Ecto neural progenitor cell (in vitro differentiated cells): Measurements from ENCODE around the gene AP1M1.
A peak's percentile ranks its signal among the peaks of the same experiment; 100 is the strongest.
"Not testable (repeated sequence)": the region's sequence is repeated elsewhere in the genome, so short reads cannot be mapped to it uniquely, and the experiment has no call there.

ENCODE experiments used
- DNase-seq: peaks from one replicate; pipeline ENCODE4 v3.0.0-alpha.2; 2018; ENCODE audit warnings: low spot score

The AP1M1 gene

DNA sequence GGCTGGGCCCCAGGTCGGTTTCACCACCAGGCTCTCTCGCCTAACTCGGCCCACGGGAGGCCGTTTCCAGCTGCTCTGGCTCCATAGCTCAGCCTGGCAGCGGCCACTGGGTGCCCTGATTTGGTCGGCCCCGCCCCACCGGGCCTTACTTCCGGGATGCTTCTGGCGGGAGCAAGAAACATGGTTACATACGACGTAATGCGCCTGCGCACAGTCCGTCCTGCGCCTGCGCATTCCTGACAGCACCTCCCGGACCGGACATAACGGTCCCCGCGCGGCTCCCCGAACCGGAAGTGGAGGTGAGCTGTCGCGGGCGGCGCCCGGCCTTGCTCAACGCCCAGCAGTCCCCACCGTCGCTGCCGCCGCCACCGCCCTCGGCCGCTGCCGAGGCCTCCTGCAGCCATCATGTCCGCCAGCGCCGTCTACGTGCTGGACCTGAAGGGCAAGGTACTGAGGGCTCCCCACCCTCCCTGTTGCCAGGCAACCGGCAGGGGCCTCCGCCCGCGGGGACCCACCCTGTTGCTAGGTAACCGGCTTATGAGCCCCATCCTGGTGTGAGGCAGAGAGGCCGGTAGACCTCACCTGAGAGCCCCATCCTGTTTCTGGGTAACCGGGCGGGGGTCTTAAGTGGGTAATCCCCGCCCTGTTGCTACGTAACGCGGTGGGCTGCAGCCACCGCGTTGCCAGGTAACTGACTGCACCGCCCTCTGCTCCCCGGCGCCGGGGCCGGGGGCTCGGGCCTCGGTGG lies at the start of gene AP1M1:
Gene AP1M1, plus strand, starts transcription at position 290 of the 748 bp plus-strand sequence. Its CDS starts 116 bp downstream, at position 406.
- DNase-seq, result peak; percentile 98

DNA sequence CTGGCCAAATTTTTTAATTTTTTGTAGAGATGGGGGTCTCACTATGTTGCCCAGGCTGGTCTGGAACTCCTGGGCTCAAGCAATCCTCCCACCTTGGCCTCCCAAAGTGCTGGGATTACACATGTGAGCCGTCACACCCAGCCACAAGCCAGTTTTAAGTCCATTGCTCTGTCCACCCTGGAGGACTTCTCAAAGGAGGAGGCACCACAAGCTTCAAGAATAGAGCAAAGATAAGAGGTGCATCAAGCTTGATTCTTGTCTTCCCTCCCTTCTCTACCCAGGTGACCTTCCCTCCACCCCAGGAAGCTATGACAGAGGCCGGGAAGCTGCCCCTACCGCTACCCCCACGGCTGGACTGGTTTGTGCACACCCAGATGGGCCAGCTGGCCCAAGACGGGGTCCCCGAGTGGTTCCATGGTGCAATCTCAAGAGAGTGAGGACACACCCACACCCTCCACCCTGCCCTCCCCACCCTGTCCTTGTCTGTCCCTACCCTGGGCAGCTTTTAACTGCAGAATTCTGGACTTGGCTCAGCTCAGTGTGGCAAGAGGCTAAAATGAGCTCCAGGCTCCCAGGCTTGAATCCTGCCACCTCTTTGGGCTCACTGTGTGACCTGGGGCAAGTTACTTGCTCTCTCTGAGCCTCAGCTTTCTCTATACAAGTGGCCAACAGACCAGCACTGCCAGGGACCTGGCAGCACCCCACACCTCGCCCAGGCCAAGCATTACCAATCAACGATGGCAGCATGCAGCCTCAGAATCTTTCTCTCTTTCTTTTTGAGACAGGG lies 49.1 kb upstream of the AP1M1 start:
- no peak for DNase-seq

DNA sequence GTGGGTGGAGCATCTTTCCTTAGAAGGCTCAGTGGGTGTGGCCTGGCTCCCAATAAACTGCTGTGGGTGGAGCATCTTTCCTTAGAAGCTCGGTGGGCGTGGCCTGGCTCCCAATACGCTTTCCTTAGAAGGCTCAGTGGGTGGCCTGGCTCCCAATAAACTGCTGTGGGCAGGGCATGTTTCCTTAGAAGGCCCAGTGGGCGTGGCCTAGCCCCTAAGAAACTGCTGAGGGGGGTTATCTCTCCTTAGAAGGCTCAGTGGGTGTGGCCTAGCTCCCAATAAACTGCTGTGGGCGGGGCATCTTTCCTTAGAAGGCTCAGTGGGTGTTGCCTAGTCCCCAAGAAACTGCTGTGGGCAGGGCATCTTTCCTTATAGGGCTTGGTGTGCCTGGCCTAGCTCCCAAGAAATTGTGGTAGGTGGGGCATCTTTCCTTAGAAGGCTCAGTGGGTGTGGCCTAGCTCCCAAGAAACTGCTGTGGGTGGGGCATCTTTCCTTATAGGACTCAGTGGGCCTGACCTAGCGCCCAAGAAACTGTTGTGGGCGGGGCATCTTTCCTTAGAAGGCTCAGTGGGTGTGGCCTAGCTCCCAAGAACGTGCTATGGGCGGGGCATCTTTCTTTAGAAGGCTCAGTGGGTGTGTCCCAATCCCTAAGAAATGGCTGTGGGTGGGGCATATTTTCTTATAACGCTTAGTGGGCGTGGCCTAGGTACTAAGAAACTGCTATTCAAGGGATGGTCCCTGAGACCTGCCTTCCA lies 44.0 kb upstream of the AP1M1 start:
- no peak for DNase-seq

- DNase-seq, result no peak
Measured at GRCh38 chr19:16154557-16154956, 43.2 kb upstream of the AP1M1 start.

- DNase-seq, result no peak
Measured at GRCh38 chr19:16155128-16155527, 42.6 kb upstream of the AP1M1 start.

DNA sequence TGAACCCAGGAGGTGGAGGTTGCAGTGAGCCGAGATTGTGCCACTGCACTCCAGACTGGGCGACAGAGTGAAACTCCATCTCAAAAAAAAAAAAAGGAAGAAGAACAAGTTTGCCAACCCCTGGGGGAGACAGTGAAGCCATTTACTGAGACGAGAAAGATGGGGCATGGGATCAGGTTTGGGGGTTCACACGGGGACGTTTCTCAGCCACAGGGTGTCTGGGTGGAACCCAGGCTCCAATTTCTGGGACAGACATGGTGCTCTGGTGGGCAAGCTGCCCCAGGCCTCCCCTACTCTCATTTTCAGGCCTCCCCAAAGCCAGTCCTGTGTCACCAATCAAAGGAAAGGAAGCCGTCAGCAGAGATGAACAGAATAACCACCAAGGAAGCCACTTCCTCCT lies 40.8 kb upstream of the AP1M1 start:
- no peak for DNase-seq

DNA sequence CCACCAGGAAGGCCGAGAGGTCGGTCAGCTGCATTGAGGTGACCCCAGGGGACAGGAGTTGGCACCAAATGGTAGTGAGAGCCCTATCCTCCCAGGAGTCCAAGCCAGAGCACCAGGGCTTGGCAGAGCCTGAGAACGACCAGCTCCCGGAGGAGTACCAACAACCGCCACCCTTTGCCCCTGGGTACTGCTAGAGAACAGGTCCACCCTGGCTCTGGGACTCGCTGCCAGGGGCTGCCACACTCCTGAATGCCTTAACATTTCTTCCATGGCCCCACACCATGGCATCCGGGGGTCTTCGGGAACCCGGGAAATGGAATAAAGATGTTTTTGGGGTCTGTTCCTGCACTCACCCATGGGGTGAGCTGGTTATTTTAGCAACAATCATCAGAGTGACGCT lies 40.1 kb upstream of the AP1M1 start:
- no peak for DNase-seq

DNA sequence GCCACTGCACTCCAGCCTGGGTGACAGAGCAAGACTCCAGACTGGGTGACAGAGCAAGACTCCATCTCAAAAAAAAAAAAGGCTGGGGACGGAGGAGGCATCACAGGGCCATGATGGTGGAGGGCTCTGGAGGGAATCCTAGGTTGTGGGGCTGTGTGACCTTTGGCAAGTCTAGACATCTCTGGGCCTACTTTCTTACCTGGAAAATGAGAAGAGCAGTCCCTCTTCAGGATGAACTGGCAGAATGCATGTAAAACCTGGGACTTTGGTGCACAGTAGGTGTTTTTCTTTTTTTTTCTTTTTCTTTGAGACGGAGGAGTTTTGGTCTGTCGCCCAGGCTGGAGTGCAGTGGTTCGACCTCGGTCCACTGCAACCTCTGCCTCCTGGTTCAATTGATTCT lies 38.1 kb upstream of the AP1M1 start:
- no peak for DNase-seq

GRCh38 chr19:16160445-16160942 lies 37.2 kb upstream of the AP1M1 start:
- DNase-seq, result no peak

GRCh38 chr19:16160943-16161560 lies 36.7 kb upstream of the AP1M1 start:
- DNase-seq, result no peak

DNA sequence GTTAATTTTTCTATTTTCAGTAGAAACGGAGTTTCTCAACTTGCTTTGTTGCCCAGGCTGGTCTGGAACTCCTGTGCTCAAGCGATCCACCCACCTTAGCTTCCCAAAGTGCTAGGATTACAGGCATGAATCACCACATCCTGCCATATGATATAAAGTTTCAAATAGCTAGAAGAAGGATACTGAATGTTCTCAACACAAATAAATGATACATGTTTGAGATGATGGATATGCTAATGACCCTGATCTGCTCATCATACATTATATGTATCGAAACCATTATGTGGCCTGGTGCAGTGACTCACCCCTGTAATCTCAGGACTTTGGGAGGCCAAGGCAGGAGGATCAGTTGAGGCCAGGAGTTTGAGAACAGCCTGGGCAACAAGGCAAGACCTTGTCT lies 35.9 kb upstream of the AP1M1 start:
- no peak for DNase-seq

DNA sequence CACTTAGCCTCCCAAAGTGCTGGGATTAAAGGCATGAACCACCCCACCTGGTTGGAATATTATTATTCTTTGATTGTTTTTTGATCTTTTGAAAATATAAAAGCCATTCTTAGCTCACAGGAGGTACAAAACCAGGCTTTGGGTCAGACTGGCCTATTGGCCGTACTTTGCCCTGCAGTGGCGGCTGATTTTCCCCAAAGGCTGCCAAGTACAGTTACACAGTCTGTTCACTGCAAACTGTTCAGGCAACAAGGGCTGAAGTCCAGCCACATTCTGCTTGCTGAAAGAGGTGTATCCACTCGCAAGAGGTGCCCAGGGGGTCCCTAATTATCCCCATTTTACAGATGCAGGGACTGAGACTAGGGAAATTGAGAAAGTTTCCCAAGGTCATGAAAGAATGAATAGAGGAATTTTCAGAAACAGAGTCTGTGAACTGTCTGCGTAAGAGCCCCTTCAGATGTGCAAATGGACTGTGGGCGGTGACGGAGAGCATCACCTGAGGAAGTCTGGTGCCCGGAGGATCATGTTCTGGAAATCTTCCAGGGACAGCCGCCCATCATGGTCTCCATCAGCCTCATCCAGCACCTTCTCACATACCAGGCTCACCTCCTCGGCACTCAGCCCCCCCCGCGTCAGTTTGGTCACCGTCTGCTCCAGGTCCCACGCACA lies 33.4 kb upstream of the AP1M1 start:
- DNase-seq, result no peak

DNA sequence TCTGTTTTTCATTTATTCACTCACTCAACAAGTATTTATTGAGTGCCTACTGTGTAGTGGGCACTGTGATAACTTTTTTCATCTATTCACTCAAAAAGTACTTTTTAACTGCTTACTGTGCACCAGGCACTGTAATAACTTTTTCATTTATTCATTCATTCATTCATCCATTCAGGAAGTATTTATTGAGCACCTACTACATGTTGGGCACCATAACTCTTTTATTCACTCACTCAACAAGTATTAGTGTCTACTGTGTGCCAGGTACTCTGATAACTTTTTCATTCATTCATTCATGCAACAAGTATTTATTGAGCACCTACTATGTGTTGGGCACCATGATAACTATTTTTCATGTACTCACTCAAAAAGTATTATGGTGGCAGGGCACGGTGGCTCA lies 31.3 kb upstream of the AP1M1 start:
- no peak for DNase-seq

DNA sequence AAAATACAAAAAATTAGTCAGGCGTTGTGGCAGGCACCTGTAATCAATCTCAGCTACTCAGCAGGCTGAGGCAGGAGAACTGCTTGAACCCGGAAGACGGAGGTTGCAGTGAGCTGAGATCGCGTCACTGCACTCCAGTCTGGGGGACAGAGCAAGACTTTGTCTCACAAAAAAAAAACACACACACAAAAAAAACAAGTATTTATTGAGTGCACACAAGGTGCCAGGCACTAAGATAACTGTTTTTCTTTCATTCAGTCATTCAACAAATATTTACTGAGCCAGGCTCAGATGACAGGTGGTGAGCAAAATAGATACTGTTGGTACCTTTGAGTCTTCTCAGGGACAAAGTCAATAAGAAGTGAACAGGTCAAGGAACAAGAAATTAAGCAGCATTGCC lies 30.7 kb upstream of the AP1M1 start:
- DNase-seq, result no peak

- DNase-seq, result no peak
Measured at GRCh38 chr19:16168465-16169081, 29.1 kb upstream of the AP1M1 start.

GRCh38 chr19:16170134-16170533 lies 27.6 kb upstream of the AP1M1 start:
- no peak for DNase-seq

DNA sequence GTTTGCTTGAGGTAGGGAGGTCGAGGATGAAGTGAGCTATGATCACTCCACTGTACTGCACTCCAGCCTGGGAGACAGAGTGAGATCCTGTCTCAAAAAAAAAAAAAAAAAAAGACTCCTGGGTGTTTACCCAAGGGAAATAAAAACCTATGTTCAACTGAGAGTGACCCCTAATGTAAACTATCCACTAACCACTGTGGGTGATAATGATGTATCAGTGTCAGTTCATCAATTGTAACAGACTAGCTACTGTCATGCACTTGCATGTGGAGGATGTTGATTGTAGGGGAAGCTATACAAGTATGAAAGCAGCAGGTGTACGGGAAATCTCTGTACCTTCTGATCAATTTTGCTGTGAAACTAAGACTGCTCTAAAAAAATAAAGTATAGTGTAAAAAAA lies 21.8 kb upstream of the AP1M1 start:
- no peak for DNase-seq

GRCh38 chr19:16178866-16179265 lies 18.8 kb upstream of the AP1M1 start:
- DNase-seq, result not testable (repeated sequence)

- DNase-seq, result no peak
Measured at GRCh38 chr19:16180611-16181010, 17.1 kb upstream of the AP1M1 start.

DNA sequence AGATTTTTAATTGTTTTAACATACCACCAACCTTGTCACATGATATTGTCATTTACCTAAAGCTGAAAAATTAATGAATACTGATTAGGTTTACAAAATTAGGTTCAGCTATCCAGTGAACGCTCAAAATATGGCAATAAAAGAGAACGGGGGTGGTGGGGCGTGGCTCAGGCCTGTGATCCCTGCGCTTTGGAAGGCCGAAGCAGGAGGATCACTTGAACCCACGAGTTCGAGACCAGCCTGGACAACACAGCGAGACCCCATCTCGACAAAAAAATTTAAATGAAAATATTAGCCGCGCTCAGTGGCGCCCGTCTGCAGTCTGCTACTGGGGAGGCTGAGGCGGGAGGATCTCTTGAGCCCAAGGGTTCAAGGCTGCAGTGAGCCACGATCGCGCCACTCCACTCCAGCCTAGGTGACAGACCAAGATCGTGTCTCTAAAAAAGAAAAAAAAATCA lies 13.0 kb upstream of the AP1M1 start:
- no peak for DNase-seq
